IMR-90 (cell line): ENCODE measurements around the gene DOC2B. TPM values are rescaled to one million over a fixed set of nuclear protein-coding genes. Genes with fewer than 3 reads are reported as not detected.

Source experiments
- ATAC-seq: fragments of 200-7000 bp; cut with Tn5 transposase; 2 replicates; pipeline ENCODE4 v1.9.1; 2020; ENCODE audit warnings: low read depth, mild to moderate bottlenecking, moderate library complexity
- BruUV-seq: library from RNA; stranded (reverse); fragments of 400-500 nt; replicated peaks from 2 replicates; lab custom pipeline; 2021; lab: Mats Ljungman, UMichigan
- CTCF ChIA-PET: fragments of 300-600 bp; formaldehyde crosslinking; extraction: SDS; loops from one replicate; lab custom pipeline; 2021; ENCODE audit warnings: antibody characterized with exemption; lab: Yijun Ruan, JAX
- POLR2A ChIA-PET: fragments of 300-600 bp; sonication (Branson Sonifier 250); formaldehyde crosslinking; loops from one replicate; lab custom pipeline; 2022; ENCODE audit warnings: antibody characterized with exemption; ENCODE audit not compliant: unreplicated experiment; lab: Charles Lee
- DNase-seq: peaks from one replicate; pipeline ENCODE4 v3.0.0; 2013
- H2AFZ ChIP-seq: replicated peaks from 2 replicates; pipeline ENCODE3; 2013; ENCODE audit warnings: low read length, mild to moderate bottlenecking; ENCODE audit not compliant: poor library complexity
- H2AK5ac ChIP-seq: 2 replicates; pipeline ENCODE4 v1.6.1; 2013; ENCODE audit warnings: low read depth, low read length, inconsistent platforms
- H2AK9ac ChIP-seq: replicated peaks from 2 replicates; pipeline ENCODE3; 2013; ENCODE audit warnings: mild to moderate bottlenecking, low read depth, low read length, moderate library complexity; ENCODE audit not compliant: poor library complexity
- H2BK120ac ChIP-seq: 2 replicates; pipeline ENCODE4 v1.6.1; 2013; ENCODE audit warnings: low read depth, low read length, inconsistent platforms
- H2BK15ac ChIP-seq: 3 replicates; pipeline ENCODE4 v1.6.1; 2013; ENCODE audit warnings: low read depth, low read length, inconsistent platforms
- H2BK20ac ChIP-seq: 2 replicates; pipeline ENCODE4 v1.6.1; 2013; ENCODE audit warnings: low read depth, mild to moderate bottlenecking, inconsistent platforms, low read length, moderate library complexity
- H2BK5ac ChIP-seq: 2 replicates; pipeline ENCODE4 v1.6.1; 2013; ENCODE audit warnings: mild to moderate bottlenecking, low read depth, low read length, inconsistent platforms; ENCODE audit not compliant: poor library complexity, severe bottlenecking
- H3K14ac ChIP-seq: replicated peaks from 2 replicates; pipeline ENCODE4 v1.6.1; 2013; ENCODE audit warnings: low read depth, low read length, inconsistent platforms
- H3K18ac ChIP-seq: 2 replicates; pipeline ENCODE4 v1.6.1; 2013; ENCODE audit warnings: low read depth, low read length, control low read depth
- H3K23ac ChIP-seq: 2 replicates; pipeline ENCODE4 v1.6.1; 2013; ENCODE audit warnings: low read depth, low read length, inconsistent platforms
- H3K27ac ChIP-seq: 2 replicates; pipeline ENCODE4 v1.5.1; 2013; ENCODE audit warnings: mild to moderate bottlenecking, control low read depth, low read length; ENCODE audit not compliant: insufficient read depth
- H3K27me3 ChIP-seq: 2 replicates; pipeline ENCODE4 v1.6.1; 2013; ENCODE audit warnings: low read length; ENCODE audit not compliant: control insufficient read depth, insufficient read depth
- H3K36me3 ChIP-seq: 2 replicates; pipeline ENCODE4 v1.6.1; 2013; ENCODE audit warnings: low read length, mixed read lengths; ENCODE audit not compliant: control insufficient read depth, insufficient read depth
- H3K4ac ChIP-seq: 2 replicates; pipeline ENCODE4 v1.6.1; 2013; ENCODE audit warnings: low read depth, low read length, inconsistent platforms
- H3K4me1 ChIP-seq: 2 replicates; pipeline ENCODE4 v1.6.1; 2013; ENCODE audit warnings: low read length, mixed read lengths; ENCODE audit not compliant: control insufficient read depth, insufficient read depth
- H3K4me2 ChIP-seq: 2 replicates; pipeline ENCODE4 v1.6.1; 2013; ENCODE audit warnings: low read depth, mild to moderate bottlenecking, control low read depth, low read length, moderate library complexity
- H3K4me3 ChIP-seq: 2 replicates; pipeline ENCODE4 v1.5.1; 2013; ENCODE audit warnings: low read depth, mild to moderate bottlenecking, control low read depth, low read length, moderate library complexity; ENCODE audit not compliant: insufficient read depth
- H3K56ac ChIP-seq: 2 replicates; pipeline ENCODE4 v1.6.1; 2013; ENCODE audit warnings: low read length, inconsistent platforms; ENCODE audit not compliant: insufficient read depth; ENCODE audit errors: extremely low read depth
- H3K79me1 ChIP-seq, 2 experiments: 2 replicates each; pipeline ENCODE4 v1.6.1; 2013; ENCODE audit warnings: low read length in 2 of 2, inconsistent platforms in 1 of 2, low read depth in 1 of 2
- H3K9ac ChIP-seq: 2 replicates; pipeline ENCODE4 v1.6.1; 2013; ENCODE audit warnings: low read depth, low read length, control low read depth
- H3K9me1 ChIP-seq: 2 replicates; pipeline ENCODE4 v1.6.1; 2013; ENCODE audit warnings: low read length, inconsistent platforms; ENCODE audit not compliant: insufficient read depth
- H3K9me3 ChIP-seq: 2 replicates; pipeline ENCODE4 v1.6.1; 2013; ENCODE audit warnings: low read length; ENCODE audit not compliant: control insufficient read depth, insufficient read depth
- H4K20me1 ChIP-seq: 2 replicates; pipeline ENCODE4 v1.6.1; 2013; ENCODE audit warnings: low read length, inconsistent platforms; ENCODE audit not compliant: insufficient read depth
- H4K5ac ChIP-seq: 2 replicates; pipeline ENCODE4 v1.6.1; 2013; ENCODE audit warnings: mild to moderate bottlenecking, low read depth, low read length, control low read depth
- H4K8ac ChIP-seq, 2 experiments: 2 replicates each; pipeline ENCODE4 v1.6.1; 2013; ENCODE audit warnings: low read depth in 2 of 2, low read length in 2 of 2, control low read depth in 1 of 2, inconsistent platforms in 1 of 2
- H4K91ac ChIP-seq: 2 replicates; pipeline ENCODE4 v1.6.1; 2013; ENCODE audit warnings: low read depth, low read length, inconsistent platforms; ENCODE audit not compliant: insufficient read depth
- CTCF ChIP-seq: conservative IDR thresholded peaks from 2 replicates; pipeline ENCODE4 v1.5.1; 2012; ENCODE audit warnings: mild to moderate bottlenecking, low read depth, low read length, improper control_type of control experiment
- ELK1 ChIP-seq: fragments of 150-350 bp; IDR thresholded peaks from 2 replicates; pipeline ENCODE4 v1.6.1; 2016; ENCODE audit warnings: low read depth, mild to moderate bottlenecking, low read length, moderate library complexity, borderline replicate concordance
- MAZ ChIP-seq: IDR thresholded peaks from 2 replicates; pipeline ENCODE4 v1.6.1; 2012; ENCODE audit warnings: low read depth, mild to moderate bottlenecking, low read length, improper control_type of control experiment, moderate library complexity, borderline replicate concordance
- NFE2L2 ChIP-seq: fragments of 150-350 bp; IDR thresholded peaks from 2 replicates; pipeline ENCODE4 v1.6.1; 2016; ENCODE audit warnings: low read depth, mild to moderate bottlenecking, low read length
- POLR2A ChIP-seq: IDR thresholded peaks from 2 replicates; pipeline ENCODE4 v1.6.1; 2012; ENCODE audit warnings: mild to moderate bottlenecking, low read depth, low read length
- RCOR1 ChIP-seq: IDR thresholded peaks from 2 replicates; pipeline ENCODE4 v1.6.1; 2012; ENCODE audit warnings: mild to moderate bottlenecking, low read length, improper control_type of control experiment; ENCODE audit not compliant: insufficient replicate concordance
- SMC3 ChIP-seq: fragments of 150-350 bp; IDR thresholded peaks from 2 replicates; pipeline ENCODE4 v1.6.1; 2016; ENCODE audit warnings: low read depth, mild to moderate bottlenecking, antibody characterized with exemption, low read length, moderate library complexity
- WGBS, 2 experiments: methylation state at CpG; one replicate each; pipeline versions ENCODE4 v1.1.5 to v1.1.7; 2013; ENCODE audit warnings: missing lambda C conversion rate in 2 of 2; ENCODE audit not compliant: insufficient read length in 1 of 2; ENCODE audit errors: extremely low coverage in 2 of 2; 5-methylcytosine and 5-hydroxymethylcytosine counted together
- dilution Hi-C: fragments of 300-500 bp; cut with HindIII; formaldehyde crosslinking; loops from one replicate; pipeline ENCODE4 v1.14.3; 2018; ENCODE audit warnings: low sequenced_read_pairs; ENCODE audit not compliant: unreplicated experiment
- in situ Hi-C: fragments of 300-500 bp; cut with MboI; formaldehyde crosslinking; loops from 3 replicates; pipeline ENCODE4 v1.14.3; 2019; ENCODE audit warnings: low sequenced_read_pairs, inconsistent platforms, mixed read lengths
- intact Hi-C: fragments of 100-400 bp; cut with micrococcal nuclease; formaldehyde crosslinking; loops from 2 replicates; pipeline ENCODE4 v1.10.0; 2022
- polyA plus RNA-seq, 3 experiments: library from polyadenylated mRNA; depleted of rRNA; stranded (reverse); fragments of >200 nt; gene quantifications; 2 replicates each; pipeline ENCODE4 v1.2.3, GENCODE V29; 2012; ENCODE audit warnings: low replicate concordance in 1 of 3
- total RNA-seq: library from RNA; depleted of rRNA; stranded (reverse); fragments of >200 nt; gene quantifications from 2 replicates; pipeline ENCODE4 v1.2.3, GENCODE V29; 2012

The DOC2B gene
- total and polyA plus RNA-seq, 2 of the 4 experiments (the other 2 are of a cell fraction), result not detected

GRCh38 chr17:187130-187529 is 5.7 kb upstream of the DOC2B start:
- DNase-seq (no peak), ATAC-seq (no peak)
- intact Hi-C loops (no loop called here), in situ Hi-C loops (no loop called here), dilution Hi-C loops (no loop called here)
- ChIA-PET CTCF (no interaction called here), POLR2A (no interaction called here)
- H2BK15ac ChIP-seq, result no peak overlapping the region
- no peak overlapping the region for H2BK20ac ChIP-seq
- no peak overlapping the region for H3K4me3 ChIP-seq
- no peak overlapping the region for H3K23ac ChIP-seq
- H4K20me1 ChIP-seq, result no peaks in the 10 kb centered on the region
- no peak overlapping the region for H3K4me2 ChIP-seq
- no peak overlapping the region for H3K4ac ChIP-seq
- no peaks in the 10 kb centered on the region for H3K79me1 ChIP-seq
- no peak overlapping the region for H2BK5ac ChIP-seq
- H3K9me1 ChIP-seq, result no peaks in the 10 kb centered on the region
- H2AFZ ChIP-seq, result no peak overlapping the region
- H3K27ac ChIP-seq, result no peak overlapping the region
- no peak overlapping the region for H4K8ac ChIP-seq
- H3K18ac ChIP-seq, result no peak overlapping the region
- H3K9me3 ChIP-seq, result no peaks in the 10 kb centered on the region
- no peak overlapping the region for H4K91ac ChIP-seq
- no peak overlapping the region for H3K9ac ChIP-seq
- H2AK9ac ChIP-seq, result no peak overlapping the region
- H2BK120ac ChIP-seq, result no peak overlapping the region
- H3K14ac ChIP-seq, result no peak overlapping the region
- no TSS peak for BruUV-seq
- H4K5ac ChIP-seq, result no peak overlapping the region
- no CpG with 5 or more reads among the region's 2 CpGs for WGBS, 2 experiments
- no peaks in the 10 kb centered on the region for H3K4me1 ChIP-seq
- H3K36me3 ChIP-seq, result no peaks in the 10 kb centered on the region
- peaks cover 24% of the 10 kb centered on the region for H3K27me3 ChIP-seq
- no peak overlapping the region for H2AK5ac ChIP-seq
- H3K56ac ChIP-seq, result no peak overlapping the region
- TF ChIP-seq POLR2A (no peak), NFE2L2 (no peak), SMC3 (no peak), ELK1 (no peak), RCOR1 (no peak), CTCF (no peak), MAZ (no peak)
